22Rv1 (cell line): ENCODE data around the gene TARBP2.

Experiments used
- H3K27ac ChIP-seq: fragments of 450-650 bp; 2 replicates; pipeline ENCODE4 v1.5.1; 2017
- ZFX ChIP-seq: fragments of 450-650 bp; IDR thresholded peaks from 2 replicates; pipeline ENCODE4 v1.6.1; 2017; ENCODE audit warnings: antibody characterized with exemption, borderline replicate concordance
- TF ChIP-seq, protein P1 (sequence below): fragments of 450-650 bp; IDR thresholded peaks from 2 replicates; pipeline ENCODE4 v1.5.1; 2017; ENCODE audit warnings: mild to moderate bottlenecking

The TARBP2 gene

DNA sequence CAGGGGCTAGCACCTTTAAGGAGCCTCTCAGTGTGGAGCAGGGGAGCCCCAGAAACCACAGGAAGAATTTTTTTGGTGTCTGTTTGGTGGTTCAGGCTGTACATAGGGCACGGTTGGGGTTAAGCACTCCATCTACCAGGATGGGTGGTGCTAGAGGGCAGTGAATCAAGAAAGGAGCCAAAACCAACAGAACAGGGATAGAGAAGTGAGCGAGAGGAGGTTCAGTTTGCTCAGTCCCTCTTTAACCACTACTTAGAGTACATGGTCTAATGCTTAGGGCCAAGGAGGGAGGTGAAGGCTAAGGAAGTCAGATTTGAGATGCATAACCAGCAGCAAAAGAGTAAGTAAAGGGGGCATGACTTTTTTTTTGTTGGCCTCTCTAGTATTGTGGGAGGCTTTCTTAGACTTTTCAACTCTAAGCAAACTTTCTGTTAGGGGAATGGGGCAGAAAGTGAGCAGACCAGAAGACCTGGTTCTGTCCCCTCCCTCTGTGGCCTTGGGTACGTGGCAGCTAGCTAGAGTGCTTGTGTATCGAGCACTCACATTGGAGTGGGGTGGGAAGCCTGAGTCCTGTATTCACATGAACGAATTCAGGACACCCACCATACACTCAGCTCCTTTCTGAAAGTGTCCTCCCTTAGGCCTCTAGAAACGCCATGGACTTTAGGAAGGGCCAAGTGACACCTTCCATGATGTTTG, 12.8 kb downstream of the TARBP2 start:
- TF ChIP-seq ZFX: no peak
- TF ChIP-seq, protein P1, sequence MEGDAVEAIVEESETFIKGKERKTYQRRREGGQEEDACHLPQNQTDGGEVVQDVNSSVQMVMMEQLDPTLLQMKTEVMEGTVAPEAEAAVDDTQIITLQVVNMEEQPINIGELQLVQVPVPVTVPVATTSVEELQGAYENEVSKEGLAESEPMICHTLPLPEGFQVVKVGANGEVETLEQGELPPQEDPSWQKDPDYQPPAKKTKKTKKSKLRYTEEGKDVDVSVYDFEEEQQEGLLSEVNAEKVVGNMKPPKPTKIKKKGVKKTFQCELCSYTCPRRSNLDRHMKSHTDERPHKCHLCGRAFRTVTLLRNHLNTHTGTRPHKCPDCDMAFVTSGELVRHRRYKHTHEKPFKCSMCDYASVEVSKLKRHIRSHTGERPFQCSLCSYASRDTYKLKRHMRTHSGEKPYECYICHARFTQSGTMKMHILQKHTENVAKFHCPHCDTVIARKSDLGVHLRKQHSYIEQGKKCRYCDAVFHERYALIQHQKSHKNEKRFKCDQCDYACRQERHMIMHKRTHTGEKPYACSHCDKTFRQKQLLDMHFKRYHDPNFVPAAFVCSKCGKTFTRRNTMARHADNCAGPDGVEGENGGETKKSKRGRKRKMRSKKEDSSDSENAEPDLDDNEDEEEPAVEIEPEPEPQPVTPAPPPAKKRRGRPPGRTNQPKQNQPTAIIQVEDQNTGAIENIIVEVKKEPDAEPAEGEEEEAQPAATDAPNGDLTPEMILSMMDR: no peak
- no peak overlapping the region for H3K27ac ChIP-seq

DNA sequence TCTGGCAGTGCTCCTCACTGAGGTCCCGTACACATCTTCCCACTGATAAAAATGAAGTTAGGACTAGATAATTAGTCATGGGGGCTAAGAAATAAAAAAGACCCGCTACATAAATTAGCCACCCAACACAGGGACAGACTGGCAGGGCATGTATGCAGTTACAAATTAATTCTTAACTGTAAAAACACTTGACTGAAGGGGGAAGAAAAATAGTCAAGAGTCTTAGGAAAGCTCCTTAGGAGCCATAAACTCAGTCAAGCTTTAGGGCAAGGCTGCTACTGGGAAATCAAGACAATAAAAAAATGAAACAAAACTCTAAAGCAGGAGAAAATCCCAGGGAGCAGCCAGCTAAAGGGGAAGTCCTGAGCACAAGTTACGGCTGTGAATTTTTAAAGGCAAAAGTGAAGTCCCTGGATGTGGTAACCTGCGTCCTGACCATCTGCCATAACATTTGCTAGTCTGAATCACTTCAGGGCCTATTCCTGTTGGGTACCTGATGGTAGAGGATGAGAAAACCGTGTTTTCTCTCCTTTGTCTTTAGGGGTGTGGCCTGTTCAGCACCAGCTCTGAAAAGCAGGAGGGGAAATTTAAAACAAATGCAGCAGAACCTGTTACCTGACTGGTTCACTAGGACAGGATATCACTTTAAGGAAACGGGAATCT, 13.7 kb downstream of the TARBP2 start:
- H3K27ac ChIP-seq: no peak overlapping the region
- no peak for TF ChIP-seq ZFX
- TF ChIP-seq, protein P1: no peak

DNA sequence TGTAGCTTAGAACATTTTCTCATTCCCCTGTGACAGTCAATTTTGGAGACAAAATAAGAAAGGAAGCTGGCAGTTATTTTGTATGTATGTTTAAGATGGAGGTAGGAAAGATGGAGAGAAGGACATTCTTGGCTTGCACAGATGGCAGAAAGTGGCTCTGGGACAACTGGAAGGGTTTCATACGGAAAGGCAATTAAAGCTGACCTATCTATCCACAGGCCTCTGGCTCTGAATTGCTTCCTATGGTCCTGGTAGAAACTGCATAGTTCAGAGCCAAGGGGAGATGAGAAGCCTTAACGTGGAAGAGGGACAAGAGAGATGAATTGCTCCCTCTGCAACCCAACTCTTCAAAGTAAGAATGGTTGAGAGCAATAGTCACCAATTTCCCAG, 14.2 kb downstream of the TARBP2 start:
- H3K27ac ChIP-seq: no peak overlapping the region
- TF ChIP-seq, protein P1: no peak
- TF ChIP-seq ZFX: no peak

DNA sequence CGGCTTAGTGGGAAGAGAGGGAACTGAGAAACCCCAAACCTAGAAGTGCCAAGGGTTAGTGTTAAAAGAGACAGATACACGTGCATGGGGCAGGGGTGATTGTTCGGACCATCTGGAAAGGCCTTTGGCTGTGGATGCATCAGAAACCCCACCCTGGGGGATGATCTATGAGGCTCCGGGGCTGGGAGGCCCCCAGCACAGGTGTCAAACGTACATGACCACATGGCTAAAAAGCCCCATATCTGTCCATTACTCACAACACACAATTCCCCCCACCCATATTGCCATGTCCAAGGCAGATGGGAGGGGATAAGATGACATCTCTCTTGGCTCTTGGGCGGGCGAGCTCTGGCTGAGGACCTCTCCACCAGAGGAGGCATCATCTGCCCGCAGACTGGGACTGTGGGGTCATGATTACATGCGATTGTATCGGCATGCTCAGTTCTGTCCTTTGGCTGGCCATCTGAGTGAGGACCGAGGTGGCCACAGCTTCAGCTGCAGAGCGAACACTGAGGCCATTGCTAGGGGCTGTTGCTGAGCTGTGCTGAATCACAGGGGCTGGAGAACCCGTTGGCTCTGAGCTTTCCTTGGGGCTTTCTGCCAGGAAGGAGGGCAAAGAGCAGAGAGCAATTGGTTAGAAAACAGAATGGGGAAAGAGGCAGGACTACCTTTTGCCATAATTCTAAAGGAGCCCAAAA, 15.8 kb downstream of the TARBP2 start:
- TF ChIP-seq, protein P1: no peak
- TF ChIP-seq ZFX: no peak
- no peak overlapping the region for H3K27ac ChIP-seq

DNA sequence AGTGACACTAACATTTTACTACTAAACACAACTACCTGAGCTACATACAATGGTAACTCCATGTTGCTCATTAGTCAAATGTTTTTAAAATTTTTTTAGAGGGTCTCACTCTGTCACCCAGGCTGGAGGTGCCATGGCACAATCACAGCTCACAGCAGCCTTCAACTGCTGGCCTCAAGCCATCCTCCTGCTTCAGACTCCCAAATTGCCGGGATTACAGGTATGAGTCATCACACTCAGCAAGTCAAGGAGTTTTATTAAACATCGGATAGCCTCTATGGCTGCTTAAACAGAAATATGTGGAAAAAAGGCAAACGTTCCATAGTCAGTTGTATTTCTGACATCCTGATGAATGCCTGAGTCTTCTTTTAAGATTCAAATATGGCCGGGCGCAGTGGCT, 17.3 kb downstream of the TARBP2 start:
- TF ChIP-seq, protein P1: no peak
- no peak for TF ChIP-seq ZFX

DNA sequence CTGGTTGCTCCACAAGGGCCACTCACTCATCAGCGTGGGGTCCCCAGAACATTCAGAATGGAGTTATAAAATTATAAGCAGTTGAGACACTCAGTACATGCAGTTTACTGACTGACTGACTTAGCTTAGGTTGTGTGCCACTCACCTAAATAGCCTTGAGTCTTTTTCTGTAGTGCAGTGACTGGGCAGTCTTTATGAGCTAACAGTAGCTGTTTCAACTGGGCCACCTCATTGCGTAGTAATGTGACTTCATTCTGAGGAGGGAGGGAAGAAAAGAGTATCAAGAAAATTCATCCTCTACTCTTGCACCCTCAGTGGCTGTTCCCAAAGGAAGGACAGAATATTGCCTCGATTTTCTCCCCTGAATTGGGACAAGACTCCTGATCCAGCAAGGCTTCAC, 22.0 kb downstream of the TARBP2 start:
- no peak overlapping the region for H3K27ac ChIP-seq
- TF ChIP-seq, protein P1: no peak
- TF ChIP-seq ZFX: no peak

More for the DNA sequence above, 17.3 kb downstream of the TARBP2 start:
- no peak overlapping the region for H3K27ac ChIP-seq

DNA sequence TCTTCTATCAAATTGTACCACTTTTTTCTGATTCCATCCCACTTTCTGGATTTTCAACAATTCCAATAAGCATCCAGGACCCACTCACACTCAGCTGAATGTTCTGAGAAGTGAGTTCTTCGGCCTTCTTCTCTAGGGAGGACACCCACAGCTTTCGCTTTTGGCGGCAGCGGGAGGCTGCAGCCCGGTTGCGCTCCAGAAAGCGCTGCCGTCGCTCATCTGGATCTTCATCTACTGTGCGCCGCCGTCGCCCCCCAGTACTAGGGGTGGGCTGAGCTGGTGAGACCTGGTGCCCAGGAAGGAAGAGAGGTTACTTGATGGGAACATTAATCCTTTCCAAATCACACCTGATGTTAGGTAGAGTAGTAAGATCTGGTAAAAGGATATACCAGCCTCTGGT, 23.4 kb downstream of the TARBP2 start:
- H3K27ac ChIP-seq: no peak overlapping the region

More for the DNA sequence above, 23.4 kb downstream of the TARBP2 start:
- TF ChIP-seq, protein P1: no peak
- no peak for TF ChIP-seq ZFX
